Activated effector memory CD4-positive, alpha-beta T cell treated with Interleukin-2 at 50 U/mL for 16 hours (primary cell): Measurements from ENCODE around the gene KIR3DL1.
"Not testable (repeated sequence)": the region's sequence is repeated elsewhere in the genome, so short reads cannot be mapped to it uniquely, and the experiment has no call there.

ENCODE experiments used
- DNase-seq: peaks from one replicate; pipeline ENCODE4 v3.0.0-alpha.2; 2020

KIR3DL1 gene

DNA sequence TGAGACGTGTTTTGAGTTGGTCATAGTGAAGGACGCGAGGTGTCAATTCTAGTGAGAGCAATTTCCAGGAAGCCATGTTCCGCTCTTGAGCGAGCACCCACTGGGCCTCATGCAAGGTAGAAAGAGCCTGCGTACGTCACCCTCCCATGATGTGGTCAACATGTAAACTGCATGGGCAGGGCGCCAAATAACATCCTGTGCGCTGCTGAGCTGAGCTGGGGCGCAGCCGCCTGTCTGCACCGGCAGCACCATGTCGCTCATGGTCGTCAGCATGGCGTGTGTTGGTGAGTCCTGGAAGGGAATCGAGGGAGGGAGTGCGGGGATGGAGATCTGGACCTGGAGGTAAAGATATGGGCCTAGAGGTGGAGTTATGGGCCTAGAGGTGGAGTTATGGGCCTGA is at the start of gene KIR3DL1:
Gene KIR3DL1, plus strand, starts transcription at position 218 of the 400 bp plus-strand sequence.
- not testable (repeated sequence) for DNase-seq

DNA sequence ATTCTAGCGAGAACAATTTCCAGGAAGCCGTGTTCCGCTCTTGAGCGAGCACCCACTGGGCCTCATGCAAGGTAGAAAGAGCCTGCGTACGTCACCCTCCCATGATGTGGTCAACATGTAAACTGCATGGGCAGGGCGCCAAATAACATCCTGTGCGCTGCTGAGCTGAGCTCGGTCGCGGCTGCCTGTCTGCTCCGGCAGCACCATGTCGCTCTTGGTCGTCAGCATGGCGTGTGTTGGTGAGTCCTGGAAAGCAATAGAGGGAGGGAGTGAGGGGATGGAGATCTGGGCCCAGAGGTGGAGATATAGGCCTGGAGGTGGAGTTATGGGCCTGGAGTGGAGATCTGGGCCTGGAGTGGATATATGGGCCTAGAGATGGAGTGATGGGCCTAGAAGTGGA is 46.6 kb upstream of the KIR3DL1 start, which contains the start of gene KIR2DL1:
Gene KIR2DL1, plus strand, starts transcription at position 148 of the 400 bp plus-strand sequence. Its CDS starts 58 bp downstream, at position 206.
- DNase-seq, result not testable (repeated sequence)

DNA sequence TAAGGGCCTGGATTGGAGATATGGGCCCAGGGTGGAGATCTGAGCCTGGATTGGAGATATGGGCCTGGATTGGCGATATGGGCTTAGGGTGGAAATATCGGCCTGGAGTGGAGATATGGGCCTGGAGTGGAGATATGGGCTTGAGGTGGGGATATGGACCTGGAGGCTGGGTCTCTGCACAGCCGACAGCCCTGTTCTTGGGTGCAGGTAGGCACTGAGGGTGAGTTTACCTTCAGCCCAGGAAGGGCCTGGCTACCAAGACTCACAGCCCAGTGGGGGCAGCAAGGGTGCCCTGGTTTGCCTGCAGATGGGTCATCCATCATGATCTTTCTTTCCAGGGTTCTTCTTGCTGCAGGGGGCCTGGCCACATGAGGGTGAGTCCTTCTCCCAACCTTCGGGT is 45.8 kb upstream of the KIR3DL1 start:
- DNase-seq, result not testable (repeated sequence)

DNA sequence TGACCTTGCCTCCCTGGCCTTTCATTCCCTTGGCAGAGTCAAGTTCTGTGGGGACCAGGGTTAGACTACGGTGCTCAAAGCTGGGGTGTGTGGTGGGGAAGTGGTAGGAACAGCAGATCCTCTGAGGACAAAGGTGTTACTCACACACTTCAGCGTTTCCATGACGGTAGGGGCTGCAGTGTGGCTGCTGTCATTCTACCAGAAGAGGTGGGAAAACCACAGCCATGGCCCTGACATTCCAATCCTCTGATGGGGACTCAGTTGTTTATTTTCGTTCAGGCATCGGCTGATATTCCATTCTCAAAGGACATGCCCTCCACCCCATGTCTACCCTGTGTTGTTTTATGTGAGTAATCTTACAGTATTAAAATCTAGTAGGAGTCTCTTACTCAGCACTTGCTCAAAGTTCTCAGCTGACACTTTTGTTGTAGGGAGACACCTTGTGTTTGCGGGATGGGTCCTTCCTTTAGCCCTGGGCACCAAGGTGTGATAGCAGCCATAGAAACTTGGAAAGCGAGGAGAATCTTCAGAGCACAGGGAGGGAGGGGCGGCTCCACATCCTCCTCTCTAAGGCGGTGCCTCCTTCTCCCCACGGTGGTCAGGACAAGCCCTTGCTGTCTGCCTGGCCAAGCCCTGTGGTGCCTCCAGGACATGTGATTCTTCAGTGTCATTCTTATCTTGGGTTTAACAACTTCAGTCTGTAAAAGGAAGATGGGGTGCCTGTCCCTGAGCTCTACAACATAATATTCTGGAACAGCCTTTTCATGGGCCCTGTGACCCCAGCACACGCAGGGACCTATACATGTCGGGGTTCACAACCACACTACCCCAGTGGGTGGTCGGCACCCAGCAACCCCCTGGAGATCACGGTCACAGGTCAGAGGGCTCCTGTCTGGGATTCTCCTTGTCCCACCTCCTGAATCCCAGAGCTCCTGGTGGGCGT is 45.0 kb upstream of the KIR3DL1 start:
- DNase-seq, result not testable (repeated sequence)

DNA sequence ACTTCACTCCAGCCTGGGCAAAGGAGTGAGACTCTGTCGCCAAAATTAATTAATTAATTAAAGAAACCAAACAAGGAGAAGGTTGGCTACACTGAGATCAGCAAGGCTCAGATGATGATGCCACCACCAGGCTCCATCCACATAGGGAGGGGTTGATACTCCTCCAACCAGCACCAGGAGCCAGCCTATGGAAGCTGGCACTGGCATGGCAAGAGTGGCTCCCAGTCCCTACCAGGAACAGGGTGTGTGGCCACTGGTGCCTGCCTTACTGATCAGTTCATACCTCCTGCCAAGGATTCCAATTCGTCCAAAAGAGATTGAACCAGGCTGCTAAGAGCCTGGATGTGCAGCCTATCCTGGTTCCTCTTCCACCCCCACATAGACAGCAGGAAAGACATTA is 43.6 kb upstream of the KIR3DL1 start:
- DNase-seq, result not testable (repeated sequence)

DNA sequence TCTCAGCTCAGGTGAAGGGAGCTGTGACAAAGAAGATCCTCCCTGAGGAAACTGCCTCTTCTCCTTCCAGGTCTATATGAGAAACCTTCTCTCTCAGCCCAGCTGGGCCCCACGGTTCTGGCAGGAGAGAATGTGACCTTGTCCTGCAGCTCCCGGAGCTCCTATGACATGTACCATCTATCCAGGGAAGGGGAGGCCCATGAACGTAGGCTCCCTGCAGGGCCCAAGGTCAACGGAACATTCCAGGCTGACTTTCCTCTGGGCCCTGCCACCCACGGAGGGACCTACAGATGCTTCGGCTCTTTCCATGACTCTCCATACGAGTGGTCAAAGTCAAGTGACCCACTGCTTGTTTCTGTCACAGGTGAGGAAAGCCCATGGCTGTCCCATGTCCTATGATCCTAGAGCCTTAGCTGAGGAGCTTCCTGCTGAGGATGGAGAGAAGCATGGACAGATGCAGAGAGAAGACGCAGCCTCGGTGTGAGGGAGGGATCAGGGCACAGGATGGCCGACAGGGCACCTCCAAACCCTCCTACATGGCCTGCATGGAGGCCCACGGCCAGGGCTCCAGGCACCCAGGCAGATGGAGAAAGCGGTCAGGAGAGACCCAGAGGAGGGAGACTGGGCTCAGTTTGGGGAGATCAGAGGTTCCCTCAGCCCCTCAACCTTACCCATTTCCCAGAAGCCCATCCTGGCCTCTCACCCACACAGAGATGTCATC is 41.0 kb upstream of the KIR3DL1 start:
- not testable (repeated sequence) for DNase-seq

DNA sequence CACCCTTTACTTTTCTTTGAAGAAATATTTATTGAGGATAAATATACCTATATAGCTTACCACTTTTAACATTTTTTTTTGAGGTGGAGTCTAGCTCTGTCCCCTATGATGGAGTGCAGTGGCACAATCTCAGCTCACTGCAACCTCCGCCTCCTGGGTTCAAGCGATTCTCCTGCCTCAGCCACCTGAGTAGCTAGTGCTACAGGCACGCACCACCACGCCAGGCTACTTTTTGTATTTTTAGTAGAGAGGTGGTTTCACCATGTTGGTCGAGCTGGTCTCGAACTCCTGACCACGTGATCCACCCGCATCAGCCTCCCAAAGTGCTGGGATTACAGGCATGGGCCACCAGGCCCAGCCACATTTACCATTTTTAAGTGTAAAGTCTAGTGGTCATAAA is 40.4 kb upstream of the KIR3DL1 start:
- not testable (repeated sequence) for DNase-seq

DNA sequence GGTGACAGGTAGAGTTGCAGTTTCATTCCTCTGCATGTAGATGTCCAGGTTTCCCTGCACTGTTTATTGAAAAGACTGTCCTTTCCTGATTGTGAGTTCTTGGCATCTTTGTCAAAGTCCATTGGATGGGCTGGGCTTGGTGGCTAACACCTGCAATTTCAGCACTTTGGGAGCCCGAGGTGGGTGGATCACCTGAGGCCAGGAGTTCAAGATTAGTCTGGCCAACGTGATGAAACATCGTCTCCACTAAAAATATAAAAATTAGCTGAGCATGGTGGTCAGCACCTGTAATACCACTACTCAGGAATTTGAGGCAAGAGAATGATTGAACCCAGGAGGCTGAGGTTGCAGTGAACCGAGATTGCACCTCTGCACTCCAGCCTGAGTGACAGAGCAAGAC is 38.4 kb upstream of the KIR3DL1 start:
- not testable (repeated sequence) for DNase-seq

DNA sequence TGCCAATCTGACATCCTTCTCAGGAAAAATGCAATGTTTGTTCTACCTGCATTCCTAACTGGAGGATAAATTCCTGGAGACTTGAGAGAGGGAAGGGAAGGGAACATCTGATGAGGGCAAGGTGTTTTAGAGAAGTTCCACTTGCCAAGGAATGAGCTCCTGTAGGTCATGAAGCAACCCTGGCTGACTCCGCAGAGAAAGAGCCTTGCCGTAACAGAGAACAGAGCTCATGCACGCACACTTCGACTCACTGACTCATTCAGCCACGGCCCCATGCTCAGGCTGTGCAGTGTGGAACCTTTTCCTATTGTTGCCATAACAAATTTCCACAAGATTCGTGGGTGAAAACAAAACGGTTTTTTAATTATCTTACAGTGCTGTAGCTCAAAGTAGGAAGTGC is 37.4 kb upstream of the KIR3DL1 start:
- DNase-seq, result not testable (repeated sequence)

DNA sequence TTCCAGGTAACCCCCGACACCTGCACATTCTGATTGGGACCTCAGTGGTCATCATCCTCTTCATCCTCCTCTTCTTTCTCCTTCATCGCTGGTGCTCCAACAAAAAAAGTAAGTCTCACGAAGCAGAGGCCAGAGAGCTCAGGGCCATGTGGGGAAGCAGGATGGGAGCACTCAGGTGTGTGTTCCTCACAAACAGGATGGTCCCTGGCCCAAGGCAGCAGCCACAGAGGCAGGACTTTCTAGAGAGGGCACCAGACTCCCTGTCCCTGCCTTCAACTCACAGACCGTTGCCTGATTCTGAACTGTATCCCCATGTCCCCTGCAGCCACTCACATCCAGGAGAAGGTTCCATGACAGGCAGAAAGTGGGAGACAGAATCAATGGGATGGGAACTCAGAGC is 33.4 kb upstream of the KIR3DL1 start:
- DNase-seq, result not testable (repeated sequence)

DNA sequence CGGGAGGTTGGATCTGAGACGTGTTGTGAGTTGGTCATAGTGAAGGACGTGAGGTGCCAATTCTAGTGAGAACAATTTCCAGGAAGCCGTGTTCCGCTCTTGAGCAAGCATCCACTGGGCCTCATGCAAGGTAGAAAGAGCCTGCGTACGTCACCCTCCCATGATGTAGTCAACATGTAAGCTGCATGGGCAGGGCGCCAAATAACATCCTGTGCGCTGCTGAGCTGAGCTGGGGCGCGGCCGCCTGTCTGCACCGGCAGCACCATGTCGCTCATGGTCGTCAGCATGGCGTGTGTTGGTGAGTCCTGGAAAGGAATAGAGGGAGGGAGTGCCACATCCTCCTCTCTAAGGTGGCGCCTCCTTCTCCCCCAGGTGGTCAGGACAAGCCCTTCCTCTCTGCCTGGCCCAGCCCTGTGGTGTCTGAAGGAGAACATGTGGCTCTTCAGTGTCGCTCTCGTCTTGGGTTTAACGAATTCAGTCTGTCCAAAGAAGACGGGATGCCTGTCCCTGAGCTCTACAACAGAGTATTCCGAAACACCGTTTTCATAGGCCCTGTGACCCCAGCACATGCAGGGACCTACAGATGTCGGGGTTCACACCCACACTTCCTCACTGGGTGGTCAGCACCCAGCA is 30.1 kb upstream of the KIR3DL1 start:
- not testable (repeated sequence) for DNase-seq

DNA sequence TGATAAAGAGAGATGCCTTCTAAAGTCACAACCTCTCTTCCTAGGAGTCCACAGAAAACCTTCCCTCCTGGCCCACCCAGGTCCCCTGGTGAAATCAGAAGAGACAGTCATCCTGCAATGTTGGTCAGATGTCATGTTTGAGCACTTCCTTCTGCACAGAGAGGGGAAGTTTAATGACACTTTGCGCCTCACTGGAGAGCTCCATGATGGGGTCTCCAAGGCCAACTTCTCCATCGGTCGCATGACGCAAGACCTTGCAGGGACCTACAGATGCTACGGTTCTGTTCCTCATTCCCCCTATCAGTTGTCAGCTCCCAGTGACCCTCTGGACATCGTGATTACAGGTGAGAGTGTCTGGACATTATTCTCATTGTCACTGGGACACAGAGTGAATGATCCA is 28.1 kb upstream of the KIR3DL1 start:
- DNase-seq, result not testable (repeated sequence)

DNA sequence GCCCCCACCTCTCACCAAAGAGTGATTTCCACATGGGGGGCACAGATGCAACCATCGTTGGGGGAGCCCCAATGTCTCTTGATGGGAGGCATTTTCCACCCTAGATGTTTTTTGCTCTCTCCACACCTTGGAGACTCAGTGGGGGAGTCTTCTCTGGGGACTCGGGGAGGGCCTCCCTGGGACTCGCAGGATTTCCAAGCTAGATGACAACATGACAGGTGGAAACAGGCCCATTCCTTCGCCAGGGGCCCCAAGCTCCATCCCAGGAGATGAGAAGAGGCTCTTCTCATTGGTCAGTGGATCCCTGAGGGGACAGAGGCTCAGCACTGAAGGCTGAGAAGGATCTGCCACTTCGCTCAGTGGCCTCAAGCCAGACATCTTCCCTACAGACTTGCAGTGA is 25.6 kb upstream of the KIR3DL1 start:
- DNase-seq, result no peak

DNA sequence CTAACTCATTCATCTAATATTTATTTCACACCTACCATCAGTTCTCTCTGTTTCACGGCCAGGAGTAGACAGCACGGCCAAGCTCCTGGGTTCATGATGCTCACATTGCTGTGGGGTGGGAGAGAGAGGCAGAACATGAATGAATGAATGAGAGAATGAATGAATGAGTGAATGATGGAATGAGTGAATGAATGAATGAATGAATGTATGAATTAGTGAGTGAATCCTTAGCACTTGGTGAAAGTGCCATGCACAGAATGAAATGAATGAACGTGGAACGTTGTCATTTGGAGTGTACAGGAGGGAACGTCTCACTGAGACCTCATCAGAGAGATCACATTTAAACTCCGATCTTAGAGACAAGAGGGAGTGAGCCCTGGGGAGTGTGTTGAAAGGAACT is 24.8 kb upstream of the KIR3DL1 start:
- DNase-seq, result no peak

DNA sequence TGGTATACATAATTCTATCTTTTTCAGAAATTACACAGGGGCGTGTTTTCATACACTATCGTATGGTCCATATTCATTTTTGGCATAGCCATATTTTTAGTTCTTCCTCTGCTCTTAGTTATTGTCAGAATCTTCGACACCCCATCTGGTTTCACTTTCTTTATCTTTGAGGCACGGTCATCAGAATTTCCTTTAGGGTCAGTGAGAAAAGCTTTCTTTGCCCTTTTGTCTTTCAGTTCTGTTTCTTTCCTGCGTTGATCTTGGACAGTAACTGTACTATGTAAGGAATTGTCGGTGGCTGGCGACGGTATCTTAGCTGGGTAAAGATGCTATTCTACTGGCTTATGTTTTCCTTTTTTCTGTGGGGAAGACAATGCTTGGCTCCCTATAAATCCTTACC is 23.5 kb upstream of the KIR3DL1 start:
- DNase-seq, result no peak

DNA sequence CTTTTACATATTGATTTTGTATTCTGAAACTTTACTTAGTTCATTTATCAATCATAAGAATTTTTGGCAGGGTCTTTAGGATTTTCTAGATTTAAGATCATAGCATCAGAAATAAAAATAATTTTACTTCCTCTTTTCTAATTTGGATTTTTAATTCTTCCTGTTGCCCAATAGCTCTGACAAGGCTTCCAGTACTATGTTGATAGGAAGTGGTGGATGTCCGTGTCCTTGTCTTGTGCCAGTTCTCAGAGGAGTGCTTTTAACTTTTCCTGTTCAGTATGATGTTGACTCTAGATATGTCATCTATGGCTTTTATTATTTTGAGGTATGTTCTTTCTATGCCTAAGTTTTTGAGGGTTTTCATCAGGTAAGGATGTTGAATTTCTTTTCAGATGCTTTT is 20.5 kb upstream of the KIR3DL1 start:
- no peak for DNase-seq

DNA sequence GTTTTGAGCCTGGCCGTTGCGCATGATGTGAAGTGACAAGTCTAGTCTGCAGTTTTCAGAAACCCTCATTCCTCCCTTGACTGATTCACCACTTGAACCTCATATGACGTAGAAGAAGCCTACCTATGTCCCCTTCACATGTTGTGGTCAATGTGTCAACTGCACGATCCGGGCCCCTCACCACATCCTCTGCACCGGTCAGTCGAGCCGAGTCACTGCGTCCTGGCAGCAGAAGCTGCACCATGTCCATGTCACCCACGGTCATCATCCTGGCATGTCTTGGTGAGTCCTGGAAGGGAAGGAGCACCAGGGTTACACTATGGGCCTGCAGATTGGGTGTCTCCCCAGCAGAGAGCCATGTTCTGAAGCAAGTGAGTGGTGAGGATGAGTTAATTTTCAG is 12.9 kb upstream of the KIR3DL1 start, which contains the start of gene KIR2DL4:
Gene KIR2DL4, plus strand, starts transcription at position 201 of the 400 bp plus-strand sequence. Its CDS starts 42 bp downstream, at position 243.
- no peak for DNase-seq

DNA sequence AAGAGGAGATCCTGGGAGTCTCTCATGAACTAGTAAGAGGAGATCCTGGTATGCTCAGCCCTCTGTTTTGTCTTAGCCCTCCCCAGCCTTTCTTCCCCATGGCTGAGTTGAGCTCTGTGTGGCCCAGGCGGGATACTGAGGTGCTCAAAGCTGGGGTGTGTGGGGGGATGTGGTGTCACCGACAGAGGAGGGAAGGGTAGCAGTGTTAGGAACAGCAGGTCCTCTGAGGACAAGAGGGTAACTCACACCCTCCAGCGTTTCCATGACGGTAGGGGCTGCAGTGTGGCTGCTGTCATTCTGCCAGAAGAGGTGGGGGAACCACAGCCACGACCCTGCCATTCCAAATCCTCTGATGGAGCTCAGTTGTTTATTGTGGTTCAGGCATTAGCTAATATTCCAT is 12.2 kb upstream of the KIR3DL1 start:
- no peak for DNase-seq

DNA sequence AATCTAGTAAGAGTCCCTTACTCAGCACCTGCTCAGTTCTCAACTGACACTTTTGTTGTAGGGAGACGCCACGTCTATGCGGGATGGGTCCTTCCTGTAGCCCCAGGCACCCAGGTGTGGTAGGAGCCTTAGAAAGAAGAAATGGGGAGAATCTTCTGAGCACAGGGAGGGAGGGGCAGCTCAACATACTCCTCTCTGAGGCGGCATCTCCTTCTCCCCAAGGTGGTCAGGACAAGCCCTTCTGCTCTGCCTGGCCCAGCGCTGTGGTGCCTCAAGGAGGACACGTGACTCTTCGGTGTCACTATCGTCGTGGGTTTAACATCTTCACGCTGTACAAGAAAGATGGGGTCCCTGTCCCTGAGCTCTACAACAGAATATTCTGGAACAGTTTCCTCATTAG is 11.7 kb upstream of the KIR3DL1 start:
- DNase-seq, result no peak

DNA sequence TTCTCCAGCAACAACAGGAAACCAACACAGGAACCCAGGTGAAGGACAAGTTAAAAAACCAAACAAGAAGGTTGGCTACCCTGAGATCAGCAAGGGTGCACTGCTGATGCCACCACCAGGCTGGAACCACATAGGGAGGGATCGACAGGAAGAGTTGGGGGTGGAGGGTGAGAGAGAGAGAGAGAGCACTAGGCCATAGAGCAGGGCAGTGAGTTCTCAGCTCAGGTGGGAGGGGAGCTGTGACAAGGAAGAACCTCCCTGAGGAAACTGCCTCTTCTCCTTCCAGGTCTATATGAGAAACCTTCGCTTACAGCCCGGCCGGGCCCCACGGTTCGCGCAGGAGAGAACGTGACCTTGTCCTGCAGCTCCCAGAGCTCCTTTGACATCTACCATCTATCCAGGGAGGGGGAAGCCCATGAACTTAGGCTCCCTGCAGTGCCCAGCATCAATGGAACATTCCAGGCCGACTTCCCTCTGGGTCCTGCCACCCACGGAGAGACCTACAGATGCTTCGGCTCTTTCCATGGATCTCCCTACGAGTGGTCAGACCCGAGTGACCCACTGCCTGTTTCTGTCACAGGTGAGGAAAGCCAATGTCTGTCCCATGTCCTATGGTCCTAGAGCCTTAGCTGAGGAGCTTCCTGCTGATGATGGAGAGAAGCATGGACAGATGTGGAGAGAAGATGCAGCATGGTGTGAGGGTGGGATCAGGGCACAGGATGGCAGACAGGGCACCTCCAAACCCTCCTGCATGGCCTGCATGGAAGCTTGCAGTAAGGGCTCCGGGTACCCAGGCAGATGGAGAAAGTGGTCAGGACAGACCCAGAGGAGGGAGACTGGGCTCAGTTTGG is 10.4 kb upstream of the KIR3DL1 start:
- DNase-seq, result no peak

DNA sequence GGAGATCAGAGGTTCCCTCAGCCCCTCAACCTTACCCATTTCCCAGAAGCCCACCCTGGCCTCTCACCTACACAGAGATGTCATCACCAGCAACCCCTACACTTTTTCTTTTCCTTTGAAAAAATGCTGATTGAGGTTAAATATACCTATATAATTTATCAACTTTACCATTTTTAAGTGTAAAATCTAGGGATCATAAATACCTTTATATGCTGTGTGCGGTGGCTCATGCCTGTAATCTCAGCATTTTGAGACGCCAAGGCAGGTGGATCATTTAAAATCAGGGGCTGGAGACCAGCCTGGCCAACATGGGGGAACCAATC is 9.8 kb upstream of the KIR3DL1 start:
- DNase-seq, result no peak

DNA sequence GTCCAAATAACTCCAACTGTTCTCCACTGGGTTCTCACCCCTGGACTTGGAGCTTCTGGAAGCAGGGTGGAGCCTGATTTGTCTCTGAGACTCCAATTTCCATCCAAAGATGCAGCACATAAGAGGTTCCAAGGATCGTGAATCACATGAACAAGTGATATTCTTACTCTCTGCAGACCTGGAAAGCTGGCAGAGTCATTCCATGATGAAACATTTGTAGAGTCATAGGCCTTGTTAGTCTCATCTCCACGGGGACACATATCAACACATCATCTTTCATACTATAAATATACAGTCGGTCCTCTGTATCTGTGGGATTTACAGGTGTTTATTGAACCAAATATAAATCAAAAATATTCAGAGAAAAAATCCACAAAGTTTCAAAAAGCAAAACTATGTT is 1.7 kb upstream of the KIR3DL1 start:
- not testable (repeated sequence) for DNase-seq
